IMR-90 (cell line): Measurements from ENCODE around the gene THADA. TPM values are rescaled to one million over a fixed set of nuclear protein-coding genes. Genes with fewer than 3 reads are reported as not detected.

Experiments used
- ATAC-seq: fragments of 200-7000 bp; cut with Tn5 transposase; 2 replicates; pipeline ENCODE4 v1.9.1; 2020; ENCODE audit warnings: low read depth, mild to moderate bottlenecking, moderate library complexity
- BruUV-seq: library from RNA; stranded (reverse); fragments of 400-500 nt; replicated peaks from 2 replicates; lab custom pipeline; 2021; lab: Mats Ljungman, UMichigan
- CTCF ChIA-PET: fragments of 300-600 bp; formaldehyde crosslinking; extraction: SDS; loops from one replicate; lab custom pipeline; 2021; ENCODE audit warnings: antibody characterized with exemption; lab: Yijun Ruan, JAX
- POLR2A ChIA-PET: fragments of 300-600 bp; sonication (Branson Sonifier 250); formaldehyde crosslinking; loops from one replicate; lab custom pipeline; 2022; ENCODE audit warnings: antibody characterized with exemption; ENCODE audit not compliant: unreplicated experiment; lab: Charles Lee
- DNase-seq: peaks from one replicate; pipeline ENCODE4 v3.0.0; 2013
- H2AFZ ChIP-seq: replicated peaks from 2 replicates; pipeline ENCODE3; 2013; ENCODE audit warnings: low read length, mild to moderate bottlenecking; ENCODE audit not compliant: poor library complexity
- H2AK5ac ChIP-seq: 2 replicates; pipeline ENCODE4 v1.6.1; 2013; ENCODE audit warnings: low read depth, low read length, inconsistent platforms
- H2AK9ac ChIP-seq: replicated peaks from 2 replicates; pipeline ENCODE3; 2013; ENCODE audit warnings: mild to moderate bottlenecking, low read depth, low read length, moderate library complexity; ENCODE audit not compliant: poor library complexity
- H2BK120ac ChIP-seq: 2 replicates; pipeline ENCODE4 v1.6.1; 2013; ENCODE audit warnings: low read depth, low read length, inconsistent platforms
- H2BK15ac ChIP-seq: 3 replicates; pipeline ENCODE4 v1.6.1; 2013; ENCODE audit warnings: low read depth, low read length, inconsistent platforms
- H2BK20ac ChIP-seq: 2 replicates; pipeline ENCODE4 v1.6.1; 2013; ENCODE audit warnings: low read depth, mild to moderate bottlenecking, inconsistent platforms, low read length, moderate library complexity
- H2BK5ac ChIP-seq: 2 replicates; pipeline ENCODE4 v1.6.1; 2013; ENCODE audit warnings: mild to moderate bottlenecking, low read depth, low read length, inconsistent platforms; ENCODE audit not compliant: poor library complexity, severe bottlenecking
- H3K14ac ChIP-seq: replicated peaks from 2 replicates; pipeline ENCODE4 v1.6.1; 2013; ENCODE audit warnings: low read depth, low read length, inconsistent platforms
- H3K18ac ChIP-seq: 2 replicates; pipeline ENCODE4 v1.6.1; 2013; ENCODE audit warnings: low read depth, low read length, control low read depth
- H3K23ac ChIP-seq: 2 replicates; pipeline ENCODE4 v1.6.1; 2013; ENCODE audit warnings: low read depth, low read length, inconsistent platforms
- H3K27ac ChIP-seq: 2 replicates; pipeline ENCODE4 v1.5.1; 2013; ENCODE audit warnings: mild to moderate bottlenecking, control low read depth, low read length; ENCODE audit not compliant: insufficient read depth
- H3K27me3 ChIP-seq: 2 replicates; pipeline ENCODE4 v1.6.1; 2013; ENCODE audit warnings: low read length; ENCODE audit not compliant: control insufficient read depth, insufficient read depth
- H3K36me3 ChIP-seq: 2 replicates; pipeline ENCODE4 v1.6.1; 2013; ENCODE audit warnings: low read length, mixed read lengths; ENCODE audit not compliant: control insufficient read depth, insufficient read depth
- H3K4ac ChIP-seq: 2 replicates; pipeline ENCODE4 v1.6.1; 2013; ENCODE audit warnings: low read depth, low read length, inconsistent platforms
- H3K4me1 ChIP-seq: 2 replicates; pipeline ENCODE4 v1.6.1; 2013; ENCODE audit warnings: low read length, mixed read lengths; ENCODE audit not compliant: control insufficient read depth, insufficient read depth
- H3K4me2 ChIP-seq: 2 replicates; pipeline ENCODE4 v1.6.1; 2013; ENCODE audit warnings: low read depth, mild to moderate bottlenecking, control low read depth, low read length, moderate library complexity
- H3K4me3 ChIP-seq: 2 replicates; pipeline ENCODE4 v1.5.1; 2013; ENCODE audit warnings: low read depth, mild to moderate bottlenecking, control low read depth, low read length, moderate library complexity; ENCODE audit not compliant: insufficient read depth
- H3K56ac ChIP-seq: 2 replicates; pipeline ENCODE4 v1.6.1; 2013; ENCODE audit warnings: low read length, inconsistent platforms; ENCODE audit not compliant: insufficient read depth; ENCODE audit errors: extremely low read depth
- H3K79me1 ChIP-seq, 2 experiments: 2 replicates each; pipeline ENCODE4 v1.6.1; 2013; ENCODE audit warnings: low read length in 2 of 2, inconsistent platforms in 1 of 2, low read depth in 1 of 2
- H3K9ac ChIP-seq: 2 replicates; pipeline ENCODE4 v1.6.1; 2013; ENCODE audit warnings: low read depth, low read length, control low read depth
- H3K9me1 ChIP-seq: 2 replicates; pipeline ENCODE4 v1.6.1; 2013; ENCODE audit warnings: low read length, inconsistent platforms; ENCODE audit not compliant: insufficient read depth
- H3K9me3 ChIP-seq: 2 replicates; pipeline ENCODE4 v1.6.1; 2013; ENCODE audit warnings: low read length; ENCODE audit not compliant: control insufficient read depth, insufficient read depth
- H4K20me1 ChIP-seq: 2 replicates; pipeline ENCODE4 v1.6.1; 2013; ENCODE audit warnings: low read length, inconsistent platforms; ENCODE audit not compliant: insufficient read depth
- H4K5ac ChIP-seq: 2 replicates; pipeline ENCODE4 v1.6.1; 2013; ENCODE audit warnings: mild to moderate bottlenecking, low read depth, low read length, control low read depth
- H4K8ac ChIP-seq, 2 experiments: 2 replicates each; pipeline ENCODE4 v1.6.1; 2013; ENCODE audit warnings: low read depth in 2 of 2, low read length in 2 of 2, control low read depth in 1 of 2, inconsistent platforms in 1 of 2
- H4K91ac ChIP-seq: 2 replicates; pipeline ENCODE4 v1.6.1; 2013; ENCODE audit warnings: low read depth, low read length, inconsistent platforms; ENCODE audit not compliant: insufficient read depth
- BHLHE40 ChIP-seq: fragments of 150-350 bp; IDR thresholded peaks from 2 replicates; pipeline ENCODE4 v1.6.1; 2016; ENCODE audit warnings: mild to moderate bottlenecking, low read depth, low read length
- CEBPB ChIP-seq: IDR thresholded peaks from 2 replicates; pipeline ENCODE4 v1.6.1; 2012; ENCODE audit warnings: low read depth, low read length, improper control_type of control experiment
- CHD1 ChIP-seq: IDR thresholded peaks from 2 replicates; pipeline ENCODE4 v1.6.1; 2012; ENCODE audit warnings: low read depth, low read length, improper control_type of control experiment
- FOS ChIP-seq: fragments of 150-350 bp; IDR thresholded peaks from 2 replicates; pipeline ENCODE4 v1.6.1; 2016; ENCODE audit warnings: low read depth, low read length
- MXI1 ChIP-seq: IDR thresholded peaks from 2 replicates; pipeline ENCODE4 v1.6.1; 2012; ENCODE audit warnings: low read depth, mild to moderate bottlenecking, low read length, moderate library complexity, borderline replicate concordance
- NFE2L2 ChIP-seq: fragments of 150-350 bp; IDR thresholded peaks from 2 replicates; pipeline ENCODE4 v1.6.1; 2016; ENCODE audit warnings: low read depth, mild to moderate bottlenecking, low read length
- POLR2A ChIP-seq: IDR thresholded peaks from 2 replicates; pipeline ENCODE4 v1.6.1; 2012; ENCODE audit warnings: mild to moderate bottlenecking, low read depth, low read length
- RCOR1 ChIP-seq: IDR thresholded peaks from 2 replicates; pipeline ENCODE4 v1.6.1; 2012; ENCODE audit warnings: mild to moderate bottlenecking, low read length, improper control_type of control experiment; ENCODE audit not compliant: insufficient replicate concordance
- RFX5 ChIP-seq: IDR thresholded peaks from 2 replicates; pipeline ENCODE4 v1.8.0; 2012; ENCODE audit warnings: low read depth, mild to moderate bottlenecking, low read length, moderate library complexity
- SMC3 ChIP-seq: fragments of 150-350 bp; IDR thresholded peaks from 2 replicates; pipeline ENCODE4 v1.6.1; 2016; ENCODE audit warnings: low read depth, mild to moderate bottlenecking, antibody characterized with exemption, low read length, moderate library complexity
- USF2 ChIP-seq: fragments of 150-350 bp; IDR thresholded peaks from 2 replicates; pipeline ENCODE4 v1.6.1; 2017; ENCODE audit warnings: mild to moderate bottlenecking, antibody characterized with exemption, low read length, low read depth
- WGBS, 2 experiments: methylation state at CpG; one replicate each; pipeline versions ENCODE4 v1.1.5 to v1.1.7; 2013; ENCODE audit warnings: missing lambda C conversion rate in 2 of 2; ENCODE audit not compliant: insufficient read length in 1 of 2; ENCODE audit errors: extremely low coverage in 2 of 2; 5-methylcytosine and 5-hydroxymethylcytosine counted together
- dilution Hi-C: fragments of 300-500 bp; cut with HindIII; formaldehyde crosslinking; loops from one replicate; pipeline ENCODE4 v1.14.3; 2018; ENCODE audit warnings: low sequenced_read_pairs; ENCODE audit not compliant: unreplicated experiment
- in situ Hi-C: fragments of 300-500 bp; cut with MboI; formaldehyde crosslinking; loops from 3 replicates; pipeline ENCODE4 v1.14.3; 2019; ENCODE audit warnings: low sequenced_read_pairs, inconsistent platforms, mixed read lengths
- intact Hi-C: fragments of 100-400 bp; cut with micrococcal nuclease; formaldehyde crosslinking; loops from 2 replicates; pipeline ENCODE4 v1.10.0; 2022
- polyA plus RNA-seq, 3 experiments: library from polyadenylated mRNA; depleted of rRNA; stranded (reverse); fragments of >200 nt; gene quantifications; 2 replicates each; pipeline ENCODE4 v1.2.3, GENCODE V29; 2012; ENCODE audit warnings: low replicate concordance in 1 of 3
- total RNA-seq: library from RNA; depleted of rRNA; stranded (reverse); fragments of >200 nt; gene quantifications from 2 replicates; pipeline ENCODE4 v1.2.3, GENCODE V29; 2012
- TF ChIP-seq, protein P1 (sequence below): conservative IDR thresholded peaks from 2 replicates; pipeline ENCODE4 v1.5.1; 2012; ENCODE audit warnings: mild to moderate bottlenecking, low read depth, low read length, improper control_type of control experiment

The THADA gene
- total and polyA plus RNA-seq, 2 of the 4 experiments (the other 2 are of a cell fraction), result 10.5 to 21.3 TPM

DNA sequence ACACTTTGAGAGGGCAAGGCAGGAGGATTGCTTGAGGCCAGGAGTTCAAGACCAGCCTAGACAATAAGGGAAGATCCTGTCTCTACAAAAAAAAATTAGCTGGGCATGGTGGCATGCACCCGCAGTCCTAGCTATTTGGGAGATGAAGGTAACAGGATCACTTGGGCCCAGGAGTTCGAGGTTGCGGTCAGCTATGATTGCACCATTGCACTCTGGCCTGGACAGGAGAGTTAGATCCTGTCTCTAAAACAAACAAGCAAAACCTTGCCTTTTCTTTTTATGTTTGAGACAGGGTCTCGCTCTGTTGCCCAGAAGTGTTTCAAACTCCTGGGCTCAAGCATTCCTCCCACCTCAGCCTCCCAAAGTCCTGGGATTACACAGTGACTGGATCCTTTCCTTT is 14.5 kb upstream of the THADA start:
- in situ Hi-C loops, result loop anchor here (5.0 kb wide), 1 partner anchor 267 kb away; no protein-coding TSS in a partner anchor

More for the DNA sequence above, 14.5 kb upstream of the THADA start:
- dilution Hi-C loops, result no loop called here
- H2BK120ac ChIP-seq, result no peak overlapping the region
- no peak overlapping the region for H3K4me3 ChIP-seq
- H3K23ac ChIP-seq, result no peak overlapping the region
- no peak overlapping the region for H3K9ac ChIP-seq
- H4K91ac ChIP-seq, result no peak overlapping the region
- POLR2A ChIA-PET, result no interaction called here
- H3K14ac ChIP-seq, result no peak overlapping the region
- H3K79me1 ChIP-seq, result no peaks in the 10 kb centered on the region
- no TSS peak for BruUV-seq
- H3K4ac ChIP-seq, result no peak overlapping the region
- no peak overlapping the region for H2BK15ac ChIP-seq
- H4K5ac ChIP-seq, result no peak overlapping the region
- no peak overlapping the region for H2AFZ ChIP-seq
- H2AK5ac ChIP-seq, result no peak overlapping the region
- H3K4me1 ChIP-seq, result peaks cover 2% of the 10 kb centered on the region; the same call in 1 of the 2 replicates
- H2BK20ac ChIP-seq, result no peak overlapping the region
- no peak overlapping the region for H2AK9ac ChIP-seq
- H4K8ac ChIP-seq, result no peak overlapping the region
- no peaks in the 10 kb centered on the region for H3K27me3 ChIP-seq
- no peak overlapping the region for H3K56ac ChIP-seq
- H3K18ac ChIP-seq, result no peak overlapping the region
- H3K4me2 ChIP-seq, result no peak overlapping the region
- DNase-seq, result no peak
- ATAC-seq, result no peak
- no peaks in the 10 kb centered on the region for H4K20me1 ChIP-seq
- no peak for TF ChIP-seq BHLHE40
- TF ChIP-seq RFX5, result no peak
- TF ChIP-seq POLR2A, result no peak
- no peak for TF ChIP-seq CHD1
- TF ChIP-seq SMC3, result no peak
- no peak for TF ChIP-seq CEBPB
- no peak for TF ChIP-seq NFE2L2
- TF ChIP-seq RCOR1, result no peak
- no peak for TF ChIP-seq USF2
- TF ChIP-seq, protein P1, sequence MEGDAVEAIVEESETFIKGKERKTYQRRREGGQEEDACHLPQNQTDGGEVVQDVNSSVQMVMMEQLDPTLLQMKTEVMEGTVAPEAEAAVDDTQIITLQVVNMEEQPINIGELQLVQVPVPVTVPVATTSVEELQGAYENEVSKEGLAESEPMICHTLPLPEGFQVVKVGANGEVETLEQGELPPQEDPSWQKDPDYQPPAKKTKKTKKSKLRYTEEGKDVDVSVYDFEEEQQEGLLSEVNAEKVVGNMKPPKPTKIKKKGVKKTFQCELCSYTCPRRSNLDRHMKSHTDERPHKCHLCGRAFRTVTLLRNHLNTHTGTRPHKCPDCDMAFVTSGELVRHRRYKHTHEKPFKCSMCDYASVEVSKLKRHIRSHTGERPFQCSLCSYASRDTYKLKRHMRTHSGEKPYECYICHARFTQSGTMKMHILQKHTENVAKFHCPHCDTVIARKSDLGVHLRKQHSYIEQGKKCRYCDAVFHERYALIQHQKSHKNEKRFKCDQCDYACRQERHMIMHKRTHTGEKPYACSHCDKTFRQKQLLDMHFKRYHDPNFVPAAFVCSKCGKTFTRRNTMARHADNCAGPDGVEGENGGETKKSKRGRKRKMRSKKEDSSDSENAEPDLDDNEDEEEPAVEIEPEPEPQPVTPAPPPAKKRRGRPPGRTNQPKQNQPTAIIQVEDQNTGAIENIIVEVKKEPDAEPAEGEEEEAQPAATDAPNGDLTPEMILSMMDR, result no peak
- TF ChIP-seq FOS, result no peak
- no peak for TF ChIP-seq MXI1
- no peaks in the 10 kb centered on the region for H3K36me3 ChIP-seq
- CTCF ChIA-PET, result interaction anchor here (0.6 kb wide), 1 partner anchor 13 kb away, joined by 3 read pairs; no protein-coding TSS in a partner anchor
- no peak overlapping the region for H3K27ac ChIP-seq
- no peak overlapping the region for H2BK5ac ChIP-seq
- intact Hi-C loops, result loop anchor here (5.0 kb wide), 2 partner anchors 147 to 332 kb away; no protein-coding TSS in a partner anchor
- no peaks in the 10 kb centered on the region for H3K9me3 ChIP-seq
- no peaks in the 10 kb centered on the region for H3K9me1 ChIP-seq
- no CpG with 5 or more reads among the region's 4 CpGs for WGBS, 2 experiments
